ENCODE data around the gene TWSG1. TPM values are rescaled to one million over a fixed set of nuclear protein-coding genes. Genes with fewer than 3 reads are reported as not detected.

The TWSG1 gene
- total and polyA plus RNA-seq, 2 of the 13 experiments (the other 11 are each of a cell fraction or from before 2014, with no cell fraction given) = 6.6 to 9.4 TPM

- TF ChIP-seq TP53 (CRISPR knock-in tag; conservative IDR thresholded peaks at IDR 0.05) = no peak
- TF ChIP-seq ZFP36L1 (CRISPR knock-in tag; IDR thresholded peaks at IDR 0.05) = 0 out of 2 replicates have a peak, but pooled peaks have one; percentile 23
- no peak for TF ChIP-seq ZKSCAN8 (CRISPR knock-in tag; IDR thresholded peaks at IDR 0.05; ENCODE audit: borderline replicate concordance)
- peak; percentile 29; the same call in 1 of the 2 replicates for TF ChIP-seq ZNF124 (CRISPR knock-in tag; IDR thresholded peaks at IDR 0.05)
- peak; percentile 61; the same call in 1 of the 2 replicates for TF ChIP-seq ZNF232 (CRISPR knock-in tag; IDR thresholded peaks at IDR 0.05; ENCODE audit: borderline replicate concordance)
- peak; percentile 23; the same call in 1 of the 2 replicates for TF ChIP-seq KDM2A (CRISPR knock-in tag; IDR thresholded peaks at IDR 0.05; ENCODE audit: borderline replicate concordance, low read depth)
- 0 out of 2 replicates have a peak, but pooled peaks have one; percentile 18 for TF ChIP-seq ZBTB20 (CRISPR knock-in tag; IDR thresholded peaks at IDR 0.05; ENCODE audit: borderline replicate concordance, low read depth)
- TF ChIP-seq ZNF777 (CRISPR knock-in tag; IDR thresholded peaks at IDR 0.05) = 0 out of 2 replicates have a peak, but pooled peaks have one; percentile 28
- TF ChIP-seq DMTF1 (CRISPR knock-in tag; IDR thresholded peaks at IDR 0.05) = no peak
- peak; percentile 70; the same call in 1 of the 2 replicates for TF ChIP-seq TEAD2 (CRISPR knock-in tag; IDR thresholded peaks at IDR 0.05)
- no peak for TF ChIP-seq ZNF839 (CRISPR knock-in tag; IDR thresholded peaks at IDR 0.05; ENCODE audit: borderline replicate concordance)
- peak; percentile 44; the same call in 1 of the 2 replicates for TF ChIP-seq MYPOP (CRISPR knock-in tag; IDR thresholded peaks at IDR 0.05)
- TF ChIP-seq ZNF225 (CRISPR knock-in tag; IDR thresholded peaks at IDR 0.05) = no peak
- TF ChIP-seq ZNF326 (CRISPR knock-in tag; IDR thresholded peaks at IDR 0.05; ENCODE audit: borderline replicate concordance) = no peak
- peak; percentile 10; the same call in 1 of the 2 replicates for TF ChIP-seq KMT2B (CRISPR knock-in tag; IDR thresholded peaks at IDR 0.05)
- no peak for TF ChIP-seq RNF219 (CRISPR knock-in tag; IDR thresholded peaks at IDR 0.05)
- TF ChIP-seq MAX (IDR thresholded peaks at IDR 0.05) = peak; percentile 68; the same call in 1 of the 2 replicates
- TF ChIP-seq AHR (CRISPR knock-in tag; IDR thresholded peaks at IDR 0.05) = peak; percentile 69; the same call in 1 of the 2 replicates
- TF ChIP-seq ZBTB39 (CRISPR knock-in tag; IDR thresholded peaks at IDR 0.05) = no peak
Measured at GRCh38 chr18:9333441-9334328, 888 bp upstream of the TWSG1 start (continued).

All from HepG2 (cell line).